ENCODE measurements around the gene TRAF7.
A peak's percentile ranks its signal among the peaks of the same experiment; 100 is the strongest.
"Not testable (repeated sequence)": the region's sequence is repeated elsewhere in the genome, so short reads cannot be mapped to it uniquely, and the experiment has no call there.

The TRAF7 gene

GRCh38 chr16:2122934-2123683, 32.5 kb upstream of the TRAF7 start:
- not testable (repeated sequence) for DNase-seq

- DNase-seq = not testable (repeated sequence)
Observed at GRCh38 chr16:2123706-2124376, 31.7 kb upstream of the TRAF7 start.

GRCh38 chr16:2124377-2124693, 31.2 kb upstream of the TRAF7 start:
- not testable (repeated sequence) for DNase-seq

GRCh38 chr16:2124694-2125444, 30.7 kb upstream of the TRAF7 start:
- not testable (repeated sequence) for DNase-seq

- not testable (repeated sequence) for DNase-seq
Observed at GRCh38 chr16:2125609-2126008, 30.0 kb upstream of the TRAF7 start.

- DNase-seq = not testable (repeated sequence)
Observed at GRCh38 chr16:2126161-2126743, 29.3 kb upstream of the TRAF7 start.

GRCh38 chr16:2126928-2127556, 28.5 kb upstream of the TRAF7 start:
- not testable (repeated sequence) for DNase-seq

- not testable (repeated sequence) for DNase-seq
Observed at GRCh38 chr16:2127630-2128280, 27.8 kb upstream of the TRAF7 start.

- not testable (repeated sequence) for DNase-seq
Observed at GRCh38 chr16:2129251-2129650, 26.3 kb upstream of the TRAF7 start.

- not testable (repeated sequence) for DNase-seq
Observed at GRCh38 chr16:2129890-2130447, 25.6 kb upstream of the TRAF7 start.

- not testable (repeated sequence) for DNase-seq
Observed at GRCh38 chr16:2133797-2134196, 21.8 kb upstream of the TRAF7 start.

- not testable (repeated sequence) for DNase-seq
Observed at GRCh38 chr16:2135071-2135470, 20.5 kb upstream of the TRAF7 start.

- peak; percentile 55 for DNase-seq
Observed at GRCh38 chr16:2135770-2136490, 19.7 kb upstream of the TRAF7 start, which contains the start of gene PKD1. PKD1 (minus strand) TSS chr16:2135898; CDS start chr16:2135689, 209 bp downstream.

GRCh38 chr16:2142942-2143877, 12.4 kb upstream of the TRAF7 start:
- DNase-seq = no peak

- DNase-seq = no peak
Observed at GRCh38 chr16:2143878-2144485, 11.6 kb upstream of the TRAF7 start.

- no peak for DNase-seq
Observed at GRCh38 chr16:2145843-2146242, 9.7 kb upstream of the TRAF7 start.

- DNase-seq = no peak
Observed at GRCh38 chr16:2147378-2147777, 8.2 kb upstream of the TRAF7 start.

GRCh38 chr16:2147981-2148671, 7.5 kb upstream of the TRAF7 start, which contains the start of gene RAB26:
RAB26 (plus strand) TSS chr16:2148625; CDS start chr16:2148784, 159 bp downstream.
- DNase-seq = peak; percentile 73

All from DMS79 (cell line).